Measurements from ENCODE around the gene CFAP221.

Gene CFAP221

GRCh38 chr2:119520696-119521432 lies 23.4 kb upstream of the CFAP221 start:
- no peak for DNase-seq (ENCODE audit: extremely low read depth, insufficient read length)
- Histone ChIP-seq H3K36me3 (ENCODE audit: control insufficient read depth, insufficient read depth, low read length) (no peaks in the 10 kb centered on the region), H3K4me3 (replicated peaks; ENCODE audit: low read depth, low read length) (no peak overlapping the region), H3K27me3 (replicated peaks; ENCODE audit: control insufficient read depth, insufficient read depth, low read length) (peaks cover 4% of the 10 kb centered on the region; the same call in 1 of the 2 replicates)
- TF ChIP-seq, protein P1, sequence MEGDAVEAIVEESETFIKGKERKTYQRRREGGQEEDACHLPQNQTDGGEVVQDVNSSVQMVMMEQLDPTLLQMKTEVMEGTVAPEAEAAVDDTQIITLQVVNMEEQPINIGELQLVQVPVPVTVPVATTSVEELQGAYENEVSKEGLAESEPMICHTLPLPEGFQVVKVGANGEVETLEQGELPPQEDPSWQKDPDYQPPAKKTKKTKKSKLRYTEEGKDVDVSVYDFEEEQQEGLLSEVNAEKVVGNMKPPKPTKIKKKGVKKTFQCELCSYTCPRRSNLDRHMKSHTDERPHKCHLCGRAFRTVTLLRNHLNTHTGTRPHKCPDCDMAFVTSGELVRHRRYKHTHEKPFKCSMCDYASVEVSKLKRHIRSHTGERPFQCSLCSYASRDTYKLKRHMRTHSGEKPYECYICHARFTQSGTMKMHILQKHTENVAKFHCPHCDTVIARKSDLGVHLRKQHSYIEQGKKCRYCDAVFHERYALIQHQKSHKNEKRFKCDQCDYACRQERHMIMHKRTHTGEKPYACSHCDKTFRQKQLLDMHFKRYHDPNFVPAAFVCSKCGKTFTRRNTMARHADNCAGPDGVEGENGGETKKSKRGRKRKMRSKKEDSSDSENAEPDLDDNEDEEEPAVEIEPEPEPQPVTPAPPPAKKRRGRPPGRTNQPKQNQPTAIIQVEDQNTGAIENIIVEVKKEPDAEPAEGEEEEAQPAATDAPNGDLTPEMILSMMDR (IDR thresholded peaks at IDR 0.05; ENCODE audit: insufficient read depth, low read length, poor library complexity, severe bottlenecking) = no peak

GRCh38 chr2:119521433-119522050 lies 22.7 kb upstream of the CFAP221 start:
- DNase-seq (ENCODE audit: extremely low read depth, insufficient read length) = no peak
- no peaks in the 10 kb centered on the region for H3K36me3 ChIP-seq (ENCODE audit: control insufficient read depth, insufficient read depth, low read length)
- peaks cover 4% of the 10 kb centered on the region; the same call in 1 of the 2 replicates for H3K27me3 ChIP-seq (replicated peaks; ENCODE audit: control insufficient read depth, insufficient read depth, low read length)
- TF ChIP-seq, protein P1 (IDR thresholded peaks at IDR 0.05; ENCODE audit: insufficient read depth, low read length, poor library complexity, severe bottlenecking) = no peak
- H3K4me3 ChIP-seq (replicated peaks; ENCODE audit: low read depth, low read length) = no peak overlapping the region

- no peak for DNase-seq (ENCODE audit: extremely low read depth, insufficient read length)
- H3K27me3 ChIP-seq (replicated peaks; ENCODE audit: control insufficient read depth, insufficient read depth, low read length) = peaks cover 4% of the 10 kb centered on the region; the same call in 1 of the 2 replicates
- H3K4me3 ChIP-seq (replicated peaks; ENCODE audit: low read depth, low read length) = no peak overlapping the region
- TF ChIP-seq, protein P1 (IDR thresholded peaks at IDR 0.05; ENCODE audit: insufficient read depth, low read length, poor library complexity, severe bottlenecking) = no peak
- no peaks in the 10 kb centered on the region for H3K36me3 ChIP-seq (ENCODE audit: control insufficient read depth, insufficient read depth, low read length)
Measured at GRCh38 chr2:119522671-119523070, 21.6 kb upstream of the CFAP221 start.

DNA sequence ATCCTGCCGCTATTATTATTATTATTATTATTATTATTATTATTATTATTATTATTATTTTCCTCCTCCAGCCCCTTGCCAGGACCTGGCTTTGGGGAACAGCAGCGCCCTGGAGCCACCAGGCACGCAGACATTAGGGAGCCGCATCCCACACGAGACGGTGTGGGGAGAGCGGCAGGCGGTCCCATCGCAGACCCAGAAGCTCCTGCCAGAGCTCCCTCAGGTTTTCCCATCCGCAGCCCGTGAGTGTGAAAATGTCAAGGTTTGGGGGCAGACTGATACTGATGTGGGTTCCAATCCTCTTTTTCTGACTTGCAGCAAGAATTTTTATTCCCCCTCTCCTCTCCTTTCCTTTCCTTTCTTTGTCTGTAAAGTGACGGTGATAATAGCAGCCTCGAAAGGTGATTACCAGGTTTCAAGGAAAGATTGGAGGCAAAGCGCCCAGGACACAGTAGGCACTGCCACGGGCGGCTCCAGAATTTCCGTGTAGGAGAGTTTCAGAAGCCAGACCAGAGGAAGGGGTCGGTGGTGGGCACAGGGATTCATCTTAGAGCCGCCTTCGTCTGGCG lies 20.8 kb upstream of the CFAP221 start:
- no peak for DNase-seq (ENCODE audit: extremely low read depth, insufficient read length)
- Histone ChIP-seq H3K4me3 (replicated peaks; ENCODE audit: low read depth, low read length) (no peak overlapping the region), H3K27me3 (replicated peaks; ENCODE audit: control insufficient read depth, insufficient read depth, low read length) (peaks cover 2% of the 10 kb centered on the region; the same call in 1 of the 2 replicates), H3K36me3 (ENCODE audit: control insufficient read depth, insufficient read depth, low read length) (no peaks in the 10 kb centered on the region)
- TF ChIP-seq, protein P1 (IDR thresholded peaks at IDR 0.05; ENCODE audit: insufficient read depth, low read length, poor library complexity, severe bottlenecking) = no peak

DNA sequence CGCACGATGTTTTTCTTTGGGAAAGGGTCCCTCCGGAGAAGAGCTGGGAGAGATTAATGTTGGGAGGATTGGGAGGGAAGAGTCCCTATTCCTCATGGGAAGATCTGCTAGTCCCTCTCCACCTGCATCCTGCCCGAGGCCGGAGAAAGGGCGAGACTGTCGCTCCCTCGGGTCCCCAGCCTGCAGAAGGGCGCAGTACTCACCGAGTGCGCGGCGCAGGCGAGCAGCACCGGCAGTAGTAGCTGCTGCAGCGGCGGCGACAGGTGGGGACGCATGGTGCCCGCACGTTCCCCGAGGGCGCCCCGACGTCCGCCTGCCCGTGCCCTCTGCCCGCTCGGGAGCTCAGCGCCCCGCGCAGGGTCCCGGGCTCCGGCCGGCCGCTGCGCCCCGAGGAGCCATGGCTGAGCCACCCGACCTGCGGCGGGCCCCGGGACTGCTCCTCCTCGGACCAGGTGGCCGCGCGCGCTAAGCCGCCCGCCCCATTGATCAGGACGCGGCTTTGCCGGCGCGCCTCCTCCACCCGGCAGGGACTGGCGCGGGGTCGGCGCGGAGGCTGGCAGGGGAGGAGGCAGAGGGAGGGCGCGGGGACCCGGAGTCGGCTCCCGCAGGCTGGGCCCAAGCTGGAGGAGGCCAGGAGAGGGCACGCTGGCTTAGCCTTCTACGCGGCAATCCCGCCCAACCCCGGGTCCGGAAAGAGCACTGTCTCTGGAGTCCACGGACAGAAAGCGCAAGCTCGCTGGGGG lies 20.1 kb upstream of the CFAP221 start, which contains the start of gene SCTR:
SCTR (minus strand) TSS at position 532 of the 743 bp plus-strand sequence; CDS start at position 275, 257 bp downstream.
- Histone ChIP-seq H3K4me3 (replicated peaks; ENCODE audit: low read depth, low read length) (no peak within 1 kb of the TSS), H3K36me3 (ENCODE audit: control insufficient read depth, insufficient read depth, low read length) (no peaks in the 10 kb centered on the region), H3K27me3 (replicated peaks; ENCODE audit: control insufficient read depth, insufficient read depth, low read length) (peaks cover 2% of the 10 kb centered on the region; the same call in 1 of the 2 replicates)
- DNase-seq (ENCODE audit: extremely low read depth, insufficient read length) = no peak
- TF ChIP-seq, protein P1 (IDR thresholded peaks at IDR 0.05; ENCODE audit: insufficient read depth, low read length, poor library complexity, severe bottlenecking) = no peak

All from GM06990 (cell line).